HUDEP-2 (cell line): ENCODE data around the gene CENPE.

ENCODE experiments used
- DNase-seq, 76 experiments: peaks; one replicate each; lab custom pipeline; 2025; ENCODE audit not compliant: unreplicated experiment in 76 of 76; lab: John Stamatoyannopoulos, UW

Gene CENPE

GRCh38 chr4:103076747-103077347 lies 121.3 kb downstream of the CENPE start, which contains the start of gene SLC9B2:
SLC9B2 (minus strand) TSS chr4:103076761; CDS start chr4:103067550, 9,211 bp downstream.
- peak in 25 of 76 experiments; percentile 2 to 72 (median 39) for DNase-seq

- DNase-seq, result peak in 73 of 76 experiments; percentile 3 to 93 (median 64)
Measured at GRCh38 chr4:103075894-103076746, 122.0 kb downstream of the CENPE start.

GRCh38 chr4:103075435-103075893 lies 122.7 kb downstream of the CENPE start:
- DNase-seq, result peak in 5 of 76 experiments; percentile 3 to 47 (median 13)

- DNase-seq, result no peak
Measured at GRCh38 chr4:103074744-103075434, 123.3 kb downstream of the CENPE start.

GRCh38 chr4:103073792-103074438 lies 124.2 kb downstream of the CENPE start:
- no peak for DNase-seq

GRCh38 chr4:103067841-103068547 lies 130.1 kb downstream of the CENPE start:
- no peak for DNase-seq

GRCh38 chr4:103060453-103061148 lies 137.5 kb downstream of the CENPE start:
- DNase-seq, result no peak
